Hepatocyte (in vitro differentiated cells): Measurements from ENCODE around the gene PNMA6E. TPM values are rescaled to one million over a fixed set of nuclear protein-coding genes. Genes with fewer than 3 reads are reported as not detected.

Experiments used
- DNase-seq: peaks from one replicate; pipeline ENCODE4 v3.0.0-alpha.2; 2016; ENCODE audit warnings: low spot score
- H2AFZ ChIP-seq: fragments of 200-600 bp; sonication (generic); 2 replicates; pipeline ENCODE4 v1.6.0; 2016; ENCODE audit warnings: antibody characterized with exemption, mild to moderate bottlenecking
- H3K27ac ChIP-seq: fragments of 200-600 bp; sonication (generic); 2 replicates; pipeline ENCODE4 v1.5.1; 2016; ENCODE audit warnings: mild to moderate bottlenecking
- H3K27me3 ChIP-seq: fragments of 200-600 bp; sonication (generic); 2 replicates; pipeline ENCODE4 v1.6.1; 2016
- H3K36me3 ChIP-seq: fragments of 200-600 bp; sonication (generic); replicated peaks from 2 replicates; pipeline ENCODE4 v1.5.1; 2016; ENCODE audit warnings: low read depth; ENCODE audit not compliant: insufficient read depth
- H3K4me1 ChIP-seq: fragments of 200-600 bp; sonication (generic); 2 replicates; pipeline ENCODE4 v1.5.1; 2016; ENCODE audit warnings: mild to moderate bottlenecking, moderate library complexity; ENCODE audit not compliant: insufficient read depth
- H3K4me2 ChIP-seq: fragments of 200-600 bp; sonication (generic); 2 replicates; pipeline ENCODE4 v1.6.0; 2016
- H3K4me3 ChIP-seq: fragments of 200-600 bp; sonication (generic); 2 replicates; pipeline ENCODE4 v1.5.1; 2016; ENCODE audit warnings: mild to moderate bottlenecking
- H3K79me2 ChIP-seq: fragments of 200-600 bp; sonication (generic); 2 replicates; pipeline ENCODE4 v1.6.0; 2017; ENCODE audit warnings: mild to moderate bottlenecking
- H3K9me2 ChIP-seq: fragments of 200-600 bp; sonication (generic); replicated peaks from 2 replicates; pipeline ENCODE4 v1.6.0; 2017; ENCODE audit warnings: mild to moderate bottlenecking; ENCODE audit not compliant: insufficient read depth
- H3K9me3 ChIP-seq: fragments of 200-600 bp; sonication (generic); 2 replicates; pipeline ENCODE4 v1.5.1; 2016; ENCODE audit warnings: low read depth, mild to moderate bottlenecking
- H4K20me1 ChIP-seq: fragments of 200-600 bp; sonication (generic); 2 replicates; pipeline ENCODE4 v1.6.0; 2016; ENCODE audit warnings: mild to moderate bottlenecking; ENCODE audit not compliant: insufficient read depth, poor library complexity, severe bottlenecking
- CTCF ChIP-seq: fragments of 200-600 bp; sonication (generic); IDR thresholded peaks from 2 replicates; pipeline ENCODE4 v1.5.1; 2016; ENCODE audit warnings: antibody characterized with exemption, mild to moderate bottlenecking; ENCODE audit not compliant: poor library complexity
- EZH2 ChIP-seq: fragments of 200-600 bp; sonication (generic); IDR thresholded peaks from 2 replicates; pipeline ENCODE4 v1.6.1; 2016; ENCODE audit warnings: antibody characterized with exemption, mild to moderate bottlenecking, borderline replicate concordance
- EZH2phosphoT487 ChIP-seq: fragments of 200-600 bp; sonication (generic); IDR thresholded peaks from one replicate; pipeline ENCODE4 v1.6.1; 2018; ENCODE audit warnings: antibody characterized with exemption, mild to moderate bottlenecking, low read depth, moderate library complexity; ENCODE audit not compliant: unreplicated experiment, severe bottlenecking
- WGBS: methylation state at CpG from one replicate; pipeline ENCODE4 v1.1.6; 2016; ENCODE audit warnings: low lambda C conversion rate; ENCODE audit errors: missing lambda C conversion rate; 5-methylcytosine and 5-hydroxymethylcytosine counted together
- polyA plus RNA-seq: library from polyadenylated mRNA; unstranded; fragments of >200 nt; fragmentation: Nextera tagmentation; extraction: Ambion mirVana; gene quantifications from 2 replicates; pipeline ENCODE4 v1.2.1, GENCODE V29; 2016
- total RNA-seq: library from RNA; depleted of rRNA; stranded (reverse); fragments of >200 nt; gene quantifications from 2 replicates; pipeline ENCODE4 v1.2.3, GENCODE V29; 2014

The PNMA6E gene
- total and polyA plus RNA-seq, 2 experiments from 2014 or later, result not detected

- Histone ChIP-seq H3K79me2 (no peaks in the 10 kb centered on the region), H3K4me2 (no peak overlapping the region), H3K9me3 (no peaks in the 10 kb centered on the region), H3K4me3 (no peak overlapping the region), H4K20me1 (no peaks in the 10 kb centered on the region), H3K27ac (no peak overlapping the region), H3K36me3 (no peaks in the 10 kb centered on the region), H3K9me2 (no peaks in the 10 kb centered on the region), H3K4me1 (no peaks in the 10 kb centered on the region), H2AFZ (no peak overlapping the region), H3K27me3 (no peaks in the 10 kb centered on the region)
- no peak for TF ChIP-seq EZH2
- TF ChIP-seq CTCF, result no peak
- no peak for TF ChIP-seq EZH2phosphoT487
- WGBS, result 71% methylated on average over 4 of the region's 4 CpGs
- no peak for DNase-seq
These were observed 35.5 kb downstream of the PNMA6E start for GRCh38 chrX:153365670-153366069.

- H2AFZ ChIP-seq, result no peak overlapping the region
- no peaks in the 10 kb centered on the region for H3K9me3 ChIP-seq
- H3K27me3 ChIP-seq, result no peaks in the 10 kb centered on the region
- no peak overlapping the region for H3K27ac ChIP-seq
- H3K36me3 ChIP-seq, result no peaks in the 10 kb centered on the region
- no peaks in the 10 kb centered on the region for H4K20me1 ChIP-seq
- no peaks in the 10 kb centered on the region for H3K9me2 ChIP-seq
- H3K4me1 ChIP-seq, result no peaks in the 10 kb centered on the region
- no peak for DNase-seq
- no peak overlapping the region for H3K4me3 ChIP-seq
- no peaks in the 10 kb centered on the region for H3K79me2 ChIP-seq
- WGBS, result 50% methylated on average over 2 of the region's 2 CpGs
- TF ChIP-seq EZH2phosphoT487 (no peak), CTCF (no peak), EZH2 (no peak)
- H3K4me2 ChIP-seq, result no peak overlapping the region
These were observed 39.3 kb downstream of the PNMA6E start for GRCh38 chrX:153361781-153362397.

GRCh38 chrX:153357877-153358276, 43.3 kb downstream of the PNMA6E start:
- Histone ChIP-seq H3K79me2 (no peaks in the 10 kb centered on the region), H3K27me3 (no peaks in the 10 kb centered on the region), H3K9me3 (no peaks in the 10 kb centered on the region), H3K4me1 (no peaks in the 10 kb centered on the region), H3K4me3 (no peak overlapping the region), H3K27ac (no peak overlapping the region), H3K36me3 (no peaks in the 10 kb centered on the region), H4K20me1 (no peaks in the 10 kb centered on the region), H2AFZ (no peak overlapping the region), H3K4me2 (no peak overlapping the region), H3K9me2 (no peaks in the 10 kb centered on the region)
- DNase-seq, result no peak
- 91% methylated on average over 1 of the region's 1 CpG for WGBS
- TF ChIP-seq EZH2 (no peak), EZH2phosphoT487 (no peak), CTCF (no peak)

GRCh38 chrX:153353416-153353815, 47.7 kb downstream of the PNMA6E start:
- WGBS, result 78% methylated on average over 12 of the region's 12 CpGs
- Histone ChIP-seq H3K9me2 (no peaks in the 10 kb centered on the region), H3K36me3 (no peaks in the 10 kb centered on the region), H3K9me3 (no peaks in the 10 kb centered on the region), H3K79me2 (no peaks in the 10 kb centered on the region), H3K27me3 (no peaks in the 10 kb centered on the region), H3K4me2 (no peak overlapping the region), H3K4me3 (no peak overlapping the region), H3K4me1 (no peaks in the 10 kb centered on the region), H2AFZ (no peak overlapping the region), H4K20me1 (no peaks in the 10 kb centered on the region), H3K27ac (no peak overlapping the region)
- DNase-seq, result no peak
- TF ChIP-seq EZH2phosphoT487, result no peak
- TF ChIP-seq CTCF, result no peak
- no peak for TF ChIP-seq EZH2
